HG02943 (cell line): ENCODE measurements around the gene MINDY2.
"Not testable (repeated sequence)": the region's sequence is repeated elsewhere in the genome, so short reads cannot be mapped to it uniquely, and the experiment has no call there.

Experiments
- ATAC-seq: cut with Tn5 transposase; IDR thresholded peaks from one replicate; pipeline ENCODE4 v1.9.1; 2021; ENCODE audit warnings: mild to moderate bottlenecking, low read depth, moderate library complexity; ENCODE audit not compliant: unreplicated experiment

Gene MINDY2

DNA sequence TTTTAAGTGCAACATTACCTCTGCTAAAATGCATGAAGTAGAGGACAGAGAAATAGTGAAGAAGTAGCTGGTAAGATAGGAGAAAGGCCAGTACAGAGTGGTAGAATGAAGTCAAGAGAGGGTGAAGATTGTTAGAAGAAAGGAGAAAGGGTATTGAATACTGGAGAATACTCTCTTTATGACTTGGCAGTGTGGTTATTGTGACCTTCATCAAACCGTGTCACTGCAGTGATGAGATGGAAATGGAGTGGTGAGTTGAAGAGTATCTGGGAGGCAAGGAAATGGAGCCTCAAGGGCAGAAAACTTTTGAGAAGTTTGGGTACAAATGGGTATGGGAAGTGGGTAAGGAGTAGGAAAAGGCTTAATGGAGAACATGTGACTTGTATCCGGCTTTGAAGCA lies 24.7 kb downstream of the MINDY2 start:
- no peak for ATAC-seq

DNA sequence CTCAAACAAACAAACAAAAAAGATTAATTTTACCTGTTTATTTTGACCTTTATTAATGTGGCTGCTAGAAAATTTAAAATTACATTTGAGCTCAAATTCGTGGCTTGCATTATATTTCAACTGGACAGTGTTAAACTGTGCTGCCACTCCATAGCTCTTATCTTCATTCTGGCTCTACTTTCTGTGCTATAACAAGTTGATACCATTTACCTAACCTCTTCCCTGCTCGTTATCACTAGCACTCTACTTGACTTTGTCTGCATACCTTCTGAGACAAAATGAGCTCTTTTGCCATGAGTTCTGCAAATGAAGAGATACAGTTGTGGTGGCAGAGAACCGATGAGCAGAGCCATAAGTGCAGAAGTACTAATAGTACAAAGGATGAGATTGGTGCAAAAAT lies 26.4 kb downstream of the MINDY2 start:
- no peak for ATAC-seq

DNA sequence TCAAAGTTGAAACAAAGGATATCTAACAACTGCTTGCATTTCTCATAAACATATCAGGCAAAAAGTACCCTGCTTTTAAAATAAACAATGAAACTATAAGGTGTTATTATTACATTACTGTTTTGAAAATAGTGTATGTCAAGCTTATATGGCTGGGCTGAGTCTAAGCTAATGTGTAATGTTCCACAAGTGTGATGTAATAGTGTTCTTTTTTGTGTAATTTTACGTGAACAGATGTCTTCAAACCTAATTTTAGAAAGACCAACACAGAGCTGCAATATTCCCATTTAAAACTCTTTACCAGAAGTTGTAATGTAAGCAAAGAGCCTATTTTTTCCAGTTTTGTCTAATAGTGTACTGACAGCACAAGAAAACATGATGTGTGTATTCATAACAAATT lies 34.0 kb downstream of the MINDY2 start:
- ATAC-seq: no peak

DNA sequence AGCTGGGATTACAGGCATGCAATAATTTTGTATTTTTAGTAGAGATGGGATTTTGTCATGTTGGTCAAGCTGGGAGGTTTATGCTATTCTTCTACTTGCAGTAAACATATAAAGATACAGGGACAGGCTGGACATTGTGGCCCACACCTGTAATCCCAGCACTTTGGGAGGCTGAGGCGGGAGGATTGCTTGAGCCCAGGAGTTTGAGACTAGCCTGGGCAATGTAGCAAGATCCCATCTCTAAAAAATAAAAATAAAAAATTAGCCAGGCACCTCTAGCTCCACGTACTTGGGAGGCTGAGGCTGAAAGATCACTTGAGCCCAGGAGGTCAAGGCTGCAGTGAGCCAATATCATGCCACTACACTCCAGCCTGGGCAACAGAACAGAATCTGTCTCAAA lies 52.2 kb downstream of the MINDY2 start:
- not testable (repeated sequence) for ATAC-seq

DNA sequence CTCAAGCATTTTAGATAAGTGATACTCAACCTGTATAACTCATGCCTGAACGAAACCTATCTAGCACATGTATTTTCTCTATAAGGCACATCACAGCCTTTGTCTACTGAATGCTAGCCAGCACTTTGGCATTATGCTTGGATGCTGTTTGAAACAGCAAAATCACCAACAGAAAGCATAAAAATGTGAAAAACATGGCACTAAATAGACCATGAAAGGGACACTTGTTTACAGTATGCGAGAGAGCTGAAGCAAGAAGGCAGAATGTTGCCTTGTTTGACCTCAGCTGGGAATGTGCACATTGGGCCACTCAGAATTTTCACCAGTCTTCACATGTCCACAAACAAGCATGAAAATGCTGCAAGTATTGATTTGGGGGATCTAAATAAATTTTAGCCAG lies 59.5 kb downstream of the MINDY2 start:
- no peak for ATAC-seq

DNA sequence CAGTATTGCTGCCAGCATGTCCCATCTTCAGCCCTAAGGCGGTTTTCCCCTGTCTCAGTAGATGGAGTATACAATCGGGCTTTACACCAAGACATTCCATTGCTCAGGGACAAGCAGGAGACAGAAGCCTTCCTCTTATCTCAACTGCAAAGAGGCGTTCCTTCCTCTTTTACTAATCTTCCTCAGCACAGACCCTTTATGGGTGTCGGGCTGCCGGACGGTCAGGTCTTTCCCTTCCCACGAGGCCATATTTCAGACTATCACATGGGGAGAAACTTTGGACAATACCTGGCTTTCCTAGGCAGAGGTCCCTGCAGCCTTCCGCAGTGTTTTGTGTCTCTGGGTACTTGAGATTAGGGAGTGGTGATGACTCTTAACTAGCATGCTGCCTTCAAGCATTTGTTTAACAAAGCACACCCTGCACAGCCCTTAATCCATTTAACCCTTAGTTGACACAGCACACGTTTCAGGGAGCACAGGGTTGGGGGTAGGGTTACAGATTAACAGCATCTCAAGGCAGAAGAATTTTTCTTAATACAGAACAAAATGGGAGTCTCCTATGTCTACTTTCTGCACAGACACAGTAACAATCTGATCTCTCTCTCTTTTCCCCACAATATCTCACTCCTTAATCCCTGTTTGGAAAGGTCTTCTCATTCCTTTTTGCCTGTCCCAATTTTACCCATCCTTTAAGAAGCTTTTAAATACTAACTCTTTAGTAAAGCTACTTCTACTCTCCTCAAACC lies 62.8 kb downstream of the MINDY2 start:
- not testable (repeated sequence) for ATAC-seq

DNA sequence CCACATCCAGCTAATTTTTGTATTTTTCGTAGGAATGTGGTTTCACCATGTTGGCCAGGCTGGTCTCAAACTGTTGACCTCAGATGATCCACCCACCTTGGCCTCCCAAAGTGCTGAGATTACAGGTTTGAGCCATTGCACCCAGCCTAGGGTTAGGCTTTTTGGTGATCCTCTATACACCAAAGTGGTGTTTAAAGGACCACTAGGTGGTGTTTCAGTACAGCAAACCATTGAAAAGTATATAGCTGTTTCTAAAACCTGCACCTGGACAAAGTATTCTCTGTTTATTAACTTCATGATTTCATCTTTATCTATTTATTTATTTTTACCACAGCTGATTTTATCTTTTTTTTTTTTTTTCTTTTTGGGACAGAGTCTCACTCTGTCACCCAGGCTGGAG lies 68.4 kb downstream of the MINDY2 start:
- no peak for ATAC-seq

DNA sequence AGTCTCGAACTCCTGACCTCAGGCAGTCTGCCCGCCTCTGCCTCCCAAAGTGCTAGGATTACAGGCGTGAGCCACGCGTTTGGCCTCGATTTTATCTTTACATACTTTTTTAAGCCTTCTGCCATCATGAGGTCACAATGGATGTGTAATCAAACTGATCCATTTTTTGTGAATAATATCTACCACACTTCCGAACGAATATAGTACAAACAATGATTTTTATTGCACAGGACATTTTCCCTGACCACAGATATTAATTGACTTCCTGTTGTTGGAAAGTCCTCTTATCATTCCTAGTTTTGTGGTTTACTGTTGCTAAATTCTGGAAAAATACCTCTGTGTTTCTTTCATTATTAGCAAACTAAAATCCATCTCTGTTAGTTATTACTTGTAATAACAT lies 68.9 kb downstream of the MINDY2 start:
- no peak for ATAC-seq

DNA sequence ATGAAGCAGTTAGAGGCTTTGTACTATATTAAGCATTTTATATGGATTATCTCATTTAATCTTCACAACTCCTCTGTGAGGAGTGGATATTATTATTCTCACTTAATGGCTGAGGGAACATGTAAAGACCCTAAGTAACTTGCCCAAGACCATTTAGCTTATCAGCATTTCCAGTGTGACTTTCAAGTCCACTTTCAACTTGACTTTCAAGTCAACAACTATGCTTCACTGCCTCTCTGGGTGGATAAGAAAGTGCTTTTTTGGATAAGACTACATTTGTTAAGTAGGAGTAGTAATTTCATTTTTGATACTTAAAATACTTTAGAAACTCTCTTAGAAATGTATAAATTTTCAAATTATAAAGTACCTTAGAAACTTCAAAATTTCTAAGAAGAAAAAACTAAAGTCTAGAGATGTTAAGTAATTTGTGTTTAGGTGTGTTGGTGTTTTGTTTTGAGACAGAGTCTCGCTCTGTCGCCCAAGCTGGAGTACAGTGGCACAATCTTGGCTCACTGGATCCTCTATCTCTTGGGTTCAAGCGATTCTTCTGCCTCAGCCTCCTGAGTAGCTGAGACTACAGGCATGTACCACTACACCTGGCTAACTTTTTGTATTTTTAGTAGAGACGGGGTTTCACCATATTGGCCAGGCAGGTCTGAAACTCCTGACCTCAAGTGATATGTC lies 71.8 kb downstream of the MINDY2 start:
- ATAC-seq: no peak

DNA sequence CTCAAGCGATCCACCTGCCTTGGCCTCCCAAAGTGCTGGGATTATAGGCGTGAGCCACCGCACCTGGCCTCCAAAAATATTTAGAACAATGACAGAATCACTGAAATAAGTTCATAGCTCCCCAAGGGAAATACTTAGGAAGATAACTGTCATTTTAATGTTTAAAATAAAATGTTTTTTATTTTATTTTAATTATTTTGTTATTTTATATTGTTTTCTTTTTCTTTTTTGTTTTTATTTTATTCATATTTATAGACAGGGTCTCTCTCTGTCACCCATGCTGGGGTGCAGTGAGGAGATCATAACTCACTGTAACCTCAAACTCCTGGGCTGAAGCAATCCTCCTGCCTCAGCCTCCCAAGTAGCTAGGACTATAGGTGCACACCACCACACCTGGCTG lies 80.1 kb downstream of the MINDY2 start:
- not testable (repeated sequence) for ATAC-seq

DNA sequence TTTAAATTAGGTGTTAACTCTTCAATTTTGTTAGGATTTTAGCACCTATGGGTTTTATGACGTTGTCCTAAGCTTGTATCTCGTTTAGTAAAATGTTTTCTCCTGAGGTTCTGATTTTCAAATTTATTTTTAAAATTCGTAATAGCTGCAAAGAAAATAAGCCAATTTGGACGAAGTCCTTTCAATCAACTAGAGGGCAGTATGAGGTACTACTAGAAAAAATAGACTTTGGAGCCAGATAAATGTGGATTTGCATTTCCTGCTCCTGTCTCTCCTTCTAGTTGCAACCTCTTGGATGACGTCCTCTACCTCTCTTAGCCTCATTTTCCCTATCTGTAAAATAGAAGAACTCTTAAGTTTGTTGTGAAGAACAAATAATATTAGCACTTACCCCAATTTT lies 81.2 kb downstream of the MINDY2 start:
- no peak for ATAC-seq

DNA sequence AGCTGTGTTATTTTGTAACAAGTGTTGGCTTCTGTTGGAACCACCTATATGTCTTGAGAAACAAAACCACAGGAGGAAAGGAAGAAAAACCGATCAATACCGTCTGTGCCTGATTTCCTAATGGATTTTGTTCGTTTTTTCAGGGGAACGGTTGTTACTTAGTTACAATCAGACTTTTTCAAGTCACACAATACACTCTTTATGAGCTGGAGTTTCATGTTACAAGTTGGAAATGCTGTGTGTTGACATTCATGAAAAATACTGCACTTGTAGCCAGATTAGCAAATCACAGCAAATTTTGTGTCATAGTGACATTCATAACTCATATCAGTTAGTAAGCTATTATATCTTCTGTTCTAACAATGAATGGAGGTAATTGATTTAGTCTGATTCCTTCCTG lies 83.5 kb downstream of the MINDY2 start:
- no peak for ATAC-seq

DNA sequence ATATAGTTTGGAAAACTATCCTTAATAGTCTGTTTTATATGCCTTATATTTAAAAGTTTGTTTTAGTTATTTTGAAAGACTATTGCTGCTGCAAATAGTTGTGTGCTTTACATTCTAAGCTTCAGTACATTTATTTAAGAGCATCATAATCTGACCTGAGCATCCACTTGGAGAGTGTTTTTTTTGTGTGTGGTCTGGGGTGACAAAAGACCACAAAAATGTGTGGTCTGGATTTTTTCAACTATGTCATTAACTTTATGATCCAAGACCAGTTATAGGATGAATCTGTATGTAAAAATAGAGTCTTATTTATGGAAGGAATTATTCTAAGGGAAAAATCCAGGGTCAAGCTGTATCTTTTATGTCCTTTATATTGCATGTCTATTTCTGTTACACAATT lies 85.0 kb downstream of the MINDY2 start:
- ATAC-seq: no peak

DNA sequence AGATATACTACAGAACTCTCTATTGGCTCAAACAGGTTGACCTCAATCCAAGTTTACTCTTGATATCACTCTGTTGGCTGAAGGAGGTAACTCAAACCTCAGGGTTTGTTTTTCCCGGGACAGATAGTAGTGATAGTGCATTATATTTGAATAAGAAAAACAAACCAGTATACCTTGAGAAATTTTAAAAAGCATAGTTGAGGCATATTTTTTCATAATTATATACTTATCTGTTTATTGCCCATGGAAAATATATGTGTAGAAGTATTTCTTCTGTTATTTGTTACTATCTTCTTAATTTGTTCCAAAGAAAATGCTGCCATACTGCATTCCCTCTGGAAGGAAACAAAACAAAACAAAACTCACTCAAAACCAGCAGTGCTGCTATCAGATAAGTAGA lies 85.5 kb downstream of the MINDY2 start:
- not testable (repeated sequence) for ATAC-seq

DNA sequence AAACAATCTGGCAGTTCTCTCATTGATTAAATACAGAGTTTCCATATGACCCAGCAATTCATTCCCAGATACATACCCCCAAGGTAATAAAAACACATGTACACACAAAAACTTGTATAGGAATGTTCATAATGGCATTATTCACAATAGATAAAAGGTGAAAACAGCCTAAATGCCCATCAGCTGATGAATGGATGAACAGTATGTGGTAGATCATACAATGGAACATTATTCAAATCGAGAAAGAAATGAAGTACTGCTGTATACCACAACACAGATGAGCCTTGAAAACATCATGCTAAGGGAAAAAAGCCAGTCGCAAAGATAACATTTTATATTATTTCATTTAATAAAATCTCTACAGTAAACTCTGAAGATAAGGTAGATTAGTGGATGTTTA lies 91.2 kb downstream of the MINDY2 start:
- no peak for ATAC-seq

DNA sequence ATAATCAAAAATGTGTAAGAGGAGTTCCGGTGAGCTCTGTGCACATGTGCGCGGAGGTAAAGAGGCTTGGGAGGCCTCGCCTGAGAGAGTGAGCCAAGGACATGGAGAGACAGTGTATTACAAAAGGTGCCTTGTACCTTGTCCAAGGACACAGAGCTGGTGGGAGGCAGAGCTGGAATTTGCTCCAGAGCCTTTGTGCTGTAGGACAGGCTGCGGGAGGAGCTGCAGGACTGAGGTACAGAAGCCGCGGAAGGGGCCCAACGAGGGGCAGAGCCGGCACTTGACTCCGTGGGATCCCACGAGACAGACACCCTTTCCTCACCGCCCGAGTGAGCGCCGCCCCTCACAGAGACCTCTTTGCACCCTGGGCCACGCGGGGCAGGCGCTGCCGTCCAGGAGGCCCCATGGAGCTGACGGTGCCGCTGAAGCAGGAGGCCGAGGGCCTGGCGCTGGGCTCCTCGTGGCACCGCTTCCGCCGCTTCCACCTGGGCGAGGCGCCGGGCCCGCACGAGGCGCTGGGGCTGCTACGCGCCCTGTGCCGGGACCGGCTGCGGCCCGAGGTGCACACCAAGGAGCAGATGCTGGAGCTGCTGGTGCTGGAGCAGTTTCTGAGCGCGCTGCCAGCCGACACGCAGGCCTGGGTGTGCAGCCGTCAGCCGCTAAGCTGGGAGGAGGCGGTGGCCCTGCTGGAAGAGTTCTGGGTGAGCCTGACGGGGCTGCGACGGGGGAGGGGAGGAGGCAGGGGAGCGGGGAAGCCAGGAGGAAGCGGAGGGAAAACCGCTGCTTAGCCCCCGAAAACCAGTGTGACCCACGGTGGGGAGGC lies 93.7 kb downstream of the MINDY2 start:
- ATAC-seq: no peak

DNA sequence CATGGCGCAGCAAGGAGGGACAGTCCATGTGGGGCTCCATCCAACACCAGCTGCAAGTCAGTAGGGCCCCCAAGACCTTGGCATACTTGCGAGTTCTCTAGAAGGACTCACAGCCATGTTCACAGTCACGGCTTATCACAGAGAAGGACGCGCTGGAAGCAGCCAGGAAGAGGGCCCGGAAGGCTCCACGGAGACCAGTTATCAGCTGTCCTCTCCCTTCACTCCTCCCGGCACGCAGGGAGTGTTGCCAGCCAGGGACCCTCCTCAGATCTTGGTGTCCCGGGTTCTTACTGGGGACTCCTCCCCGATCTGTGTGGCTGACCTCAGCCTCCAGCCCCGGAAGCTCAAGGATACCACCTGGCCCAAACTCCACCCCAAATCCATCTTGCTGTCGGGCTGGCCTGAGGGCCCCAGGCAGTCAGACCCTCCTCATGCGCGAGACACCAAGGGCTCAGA lies 94.4 kb downstream of the MINDY2 start:
- ATAC-seq: no peak

DNA sequence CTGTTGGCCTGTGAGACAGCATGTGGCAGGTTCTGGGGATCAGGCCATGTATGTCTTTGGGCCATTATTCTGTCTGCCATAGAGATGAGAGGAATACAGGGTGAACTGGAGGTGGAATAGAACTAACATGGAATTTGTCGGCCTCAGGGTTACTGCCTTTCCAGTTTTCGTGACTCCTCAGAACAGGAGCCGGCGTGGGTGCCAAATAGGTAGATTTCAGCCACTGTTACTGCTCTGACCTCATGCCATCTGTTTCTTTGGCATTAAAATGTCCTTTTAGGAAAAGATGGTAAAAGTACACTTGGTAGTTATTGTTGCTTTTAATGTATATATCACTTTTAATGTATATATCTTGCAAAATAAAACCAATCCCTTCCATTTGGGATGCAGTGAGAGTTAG lies 96.8 kb downstream of the MINDY2 start:
- no peak for ATAC-seq

DNA sequence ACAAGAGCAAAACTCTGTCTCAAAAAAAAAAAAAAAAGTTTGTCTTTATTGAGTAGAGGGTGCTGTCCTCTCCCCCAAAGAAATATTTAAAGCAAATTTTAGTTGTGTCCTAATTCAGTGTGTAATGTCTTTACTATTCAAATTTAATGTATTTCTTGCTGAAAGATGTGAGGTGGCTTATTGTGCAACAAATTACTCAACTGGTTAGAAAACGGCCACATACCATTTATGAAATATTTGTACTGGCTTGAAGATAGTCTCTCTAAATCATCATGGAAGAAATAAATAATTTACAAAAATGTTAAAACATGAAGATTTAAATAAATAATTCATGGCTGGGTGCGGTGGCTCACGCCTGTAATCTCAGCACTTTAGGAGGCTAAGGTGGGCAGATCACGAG lies 99.3 kb downstream of the MINDY2 start:
- ATAC-seq: no peak

DNA sequence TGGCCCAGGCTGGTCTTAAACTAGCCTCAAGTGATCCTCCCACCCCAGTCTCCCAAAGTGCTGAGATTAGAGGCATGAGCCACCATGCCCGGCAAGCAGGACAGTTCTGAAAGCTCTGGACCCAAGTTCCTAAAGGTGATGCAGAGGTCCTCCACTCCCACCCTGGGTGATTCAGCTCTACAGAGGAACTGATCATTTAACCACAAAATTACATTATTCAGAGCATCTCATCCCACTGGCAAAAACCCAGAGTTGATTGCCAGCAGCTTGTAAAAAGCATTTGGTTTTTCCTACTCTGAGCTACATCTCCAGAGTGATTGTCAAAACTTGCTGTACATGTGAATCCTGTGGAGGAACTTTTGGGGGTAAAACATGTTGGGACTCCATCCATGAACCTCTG lies 102.2 kb downstream of the MINDY2 start:
- no peak for ATAC-seq

DNA sequence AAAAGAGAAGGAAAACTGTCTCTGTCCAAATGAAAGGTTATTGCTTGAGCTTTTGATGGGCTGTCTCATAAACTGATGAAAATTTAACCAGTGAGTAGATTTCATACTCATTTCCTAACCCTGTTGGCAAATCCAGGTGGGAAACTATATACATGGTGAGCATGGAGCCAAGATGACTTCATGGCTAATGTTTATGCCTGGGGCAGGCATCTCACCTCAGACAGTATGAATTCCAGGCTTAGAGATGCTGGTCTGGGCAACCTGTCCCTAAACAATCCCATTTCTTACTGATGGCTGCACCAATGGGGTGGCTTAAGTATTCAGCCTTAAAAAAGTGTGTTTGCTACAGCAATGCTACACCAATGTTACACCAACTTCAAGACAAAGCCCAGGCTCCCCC lies 104.2 kb downstream of the MINDY2 start:
- ATAC-seq: no peak
